SH-SY5Y (cell line): Measurements from ENCODE around the gene GRP.

Experiments
- GATA2 ChIP-seq: IDR thresholded peaks from 2 replicates; pipeline ENCODE4 v1.6.1; 2011; ENCODE audit warnings: mild to moderate bottlenecking, low read depth, low read length
- GATA3 ChIP-seq: IDR thresholded peaks from 2 replicates; pipeline ENCODE4 v1.6.1; 2011; ENCODE audit warnings: low read depth, mild to moderate bottlenecking, low read length, moderate library complexity

Gene GRP

GRCh38 chr18:59219672-59220163, at the start of gene GRP:
Gene GRP (plus strand): TSS chr18:59220158. CDS start chr18:59220266, 108 bp downstream.
- TF ChIP-seq GATA2 (no peak), GATA3 (no peak)

GRCh38 chr18:59172664-59173249, 47.2 kb upstream of the GRP start:
- TF ChIP-seq GATA2 (no peak), GATA3 (no peak)

GRCh38 chr18:59177485-59177884, 42.5 kb upstream of the GRP start:
- TF ChIP-seq GATA3: no peak
- TF ChIP-seq GATA2: no peak

GRCh38 chr18:59180150-59180845, 39.7 kb upstream of the GRP start:
- no peak for TF ChIP-seq GATA2
- TF ChIP-seq GATA3: no peak

- TF ChIP-seq GATA2 (no peak), GATA3 (no peak)
Observed at GRCh38 chr18:59182673-59183072, 37.3 kb upstream of the GRP start.

GRCh38 chr18:59189008-59189407, 30.9 kb upstream of the GRP start:
- no peak for TF ChIP-seq GATA2
- TF ChIP-seq GATA3: no peak

GRCh38 chr18:59189746-59190145, 30.2 kb upstream of the GRP start:
- TF ChIP-seq GATA3: no peak
- TF ChIP-seq GATA2: no peak

- TF ChIP-seq GATA3 (no peak), GATA2 (no peak)
Observed at GRCh38 chr18:59196161-59196725, 23.7 kb upstream of the GRP start.

- TF ChIP-seq GATA3: no peak
- no peak for TF ChIP-seq GATA2
Observed at GRCh38 chr18:59197636-59198035, 22.3 kb upstream of the GRP start.

- TF ChIP-seq GATA2 (no peak), GATA3 (no peak)
Observed at GRCh38 chr18:59198215-59198614, 21.7 kb upstream of the GRP start.

- TF ChIP-seq GATA3 (no peak), GATA2 (no peak)
Observed at GRCh38 chr18:59200787-59201186, 19.2 kb upstream of the GRP start.

GRCh38 chr18:59202258-59202820, 17.6 kb upstream of the GRP start:
- TF ChIP-seq GATA3 (no peak), GATA2 (no peak)

- TF ChIP-seq GATA2 (no peak), GATA3 (no peak)
Observed at GRCh38 chr18:59207506-59207905, 12.5 kb upstream of the GRP start.

- TF ChIP-seq GATA2 (no peak), GATA3 (no peak)
Observed at GRCh38 chr18:59208602-59209125, 11.3 kb upstream of the GRP start.
